Activated naive CD4-positive, alpha-beta T cell treated with anti-CD3 and anti-CD28 coated beads, Interleukin-2, amount 50 U/mL, for 16 hours (primary cell): ENCODE measurements around the gene NEFH.
"Not testable (repeated sequence)": the region's sequence is repeated elsewhere in the genome, so short reads cannot be mapped to it uniquely, and the experiment has no call there.

ENCODE experiments used
- DNase-seq: peaks from one replicate; pipeline ENCODE4 v3.0.0-alpha.2; 2020

Gene NEFH

GRCh38 chr22:29469755-29470154 is 10.3 kb upstream of the NEFH start:
- DNase-seq = no peak

- peak; percentile 75 for DNase-seq
Observed at GRCh38 chr22:29470159-29470855, 9.7 kb upstream of the NEFH start.

- no peak for DNase-seq
Observed at GRCh38 chr22:29473001-29473400, 7.0 kb upstream of the NEFH start.

GRCh38 chr22:29475550-29475949 is 4.5 kb upstream of the NEFH start:
- no peak for DNase-seq

GRCh38 chr22:29476116-29476515 is 3.9 kb upstream of the NEFH start:
- no peak for DNase-seq

- DNase-seq = no peak
Observed at GRCh38 chr22:29477723-29478318, 2.2 kb upstream of the NEFH start.

- peak; percentile 38 for DNase-seq
Observed at GRCh38 chr22:29478326-29479276, 1.4 kb upstream of the NEFH start.

GRCh38 chr22:29480262-29480511 is 169 bp downstream of the NEFH start:
- no peak for DNase-seq

GRCh38 chr22:29480512-29481264 is 670 bp downstream of the NEFH start:
- peak; percentile 26 for DNase-seq

GRCh38 chr22:29481265-29482000 is 1.4 kb downstream of the NEFH start:
- DNase-seq = no peak

GRCh38 chr22:29482253-29482652 is 2.2 kb downstream of the NEFH start:
- no peak for DNase-seq

- no peak for DNase-seq
Observed at GRCh38 chr22:29482726-29483125, 2.7 kb downstream of the NEFH start.

- no peak for DNase-seq
Observed at GRCh38 chr22:29483254-29483653, 3.2 kb downstream of the NEFH start.

- no peak for DNase-seq
Observed at GRCh38 chr22:29484642-29485041, 4.6 kb downstream of the NEFH start.

- no peak for DNase-seq
Observed at GRCh38 chr22:29485448-29485847, 5.4 kb downstream of the NEFH start.

GRCh38 chr22:29487426-29487986 is 7.5 kb downstream of the NEFH start:
- no peak for DNase-seq

- DNase-seq = not testable (repeated sequence)
Observed at GRCh38 chr22:29489127-29489780, 9.2 kb downstream of the NEFH start.

GRCh38 chr22:29491012-29491411 is 11.0 kb downstream of the NEFH start:
- no peak for DNase-seq

- no peak for DNase-seq
Observed at GRCh38 chr22:29493636-29494035, 13.6 kb downstream of the NEFH start.

GRCh38 chr22:29499852-29500251 is 19.8 kb downstream of the NEFH start:
- no peak for DNase-seq

GRCh38 chr22:29503811-29504372 is 23.9 kb downstream of the NEFH start:
- no peak for DNase-seq
